ENCODE results near the gene LHFPL3. TPM values are rescaled to one million over a fixed set of nuclear protein-coding genes. Genes with fewer than 3 reads are reported as not detected.

LHFPL3 gene
- total RNA-seq, 1 donor from 2014 or later, result not detected

DNA sequence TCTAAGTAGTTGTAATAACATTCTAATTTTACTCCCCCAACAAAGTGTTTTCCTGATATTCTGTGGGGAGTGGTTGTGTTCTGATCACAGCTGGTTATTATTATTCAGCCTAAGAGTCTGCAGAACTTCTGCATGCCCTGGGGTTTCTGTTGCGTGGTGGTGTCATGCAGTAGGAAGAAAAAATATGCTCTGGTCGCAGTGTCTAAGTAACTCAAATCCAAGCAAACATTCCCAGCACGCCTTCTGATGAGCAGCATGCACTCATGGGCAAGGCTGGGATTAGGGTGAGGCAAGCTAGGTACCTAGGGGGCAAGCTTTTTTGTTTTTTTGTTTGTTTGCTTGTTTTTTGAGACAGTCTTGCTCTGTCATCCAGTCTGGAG lies 572.8 kb downstream of the LHFPL3 start:
- Histone ChIP-seq H3K36me3 (ENCODE audit: control insufficient read depth, insufficient read depth, low read length) (no peaks in the 10 kb centered on the region), H3K27me3 (ENCODE audit: control insufficient read depth, insufficient read depth, low read length) (no peaks in the 10 kb centered on the region), H3K4me3 (ENCODE audit: low read depth, low read length) (no peak overlapping the region)
- DNase-seq (ENCODE audit: low read depth) (no peak), FAIRE-seq (no peak)
- TF ChIP-seq, protein P1, sequence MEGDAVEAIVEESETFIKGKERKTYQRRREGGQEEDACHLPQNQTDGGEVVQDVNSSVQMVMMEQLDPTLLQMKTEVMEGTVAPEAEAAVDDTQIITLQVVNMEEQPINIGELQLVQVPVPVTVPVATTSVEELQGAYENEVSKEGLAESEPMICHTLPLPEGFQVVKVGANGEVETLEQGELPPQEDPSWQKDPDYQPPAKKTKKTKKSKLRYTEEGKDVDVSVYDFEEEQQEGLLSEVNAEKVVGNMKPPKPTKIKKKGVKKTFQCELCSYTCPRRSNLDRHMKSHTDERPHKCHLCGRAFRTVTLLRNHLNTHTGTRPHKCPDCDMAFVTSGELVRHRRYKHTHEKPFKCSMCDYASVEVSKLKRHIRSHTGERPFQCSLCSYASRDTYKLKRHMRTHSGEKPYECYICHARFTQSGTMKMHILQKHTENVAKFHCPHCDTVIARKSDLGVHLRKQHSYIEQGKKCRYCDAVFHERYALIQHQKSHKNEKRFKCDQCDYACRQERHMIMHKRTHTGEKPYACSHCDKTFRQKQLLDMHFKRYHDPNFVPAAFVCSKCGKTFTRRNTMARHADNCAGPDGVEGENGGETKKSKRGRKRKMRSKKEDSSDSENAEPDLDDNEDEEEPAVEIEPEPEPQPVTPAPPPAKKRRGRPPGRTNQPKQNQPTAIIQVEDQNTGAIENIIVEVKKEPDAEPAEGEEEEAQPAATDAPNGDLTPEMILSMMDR (IDR thresholded peaks at IDR 0.05; ENCODE audit: insufficient read depth, low read length, severe bottlenecking), result no peak

DNA sequence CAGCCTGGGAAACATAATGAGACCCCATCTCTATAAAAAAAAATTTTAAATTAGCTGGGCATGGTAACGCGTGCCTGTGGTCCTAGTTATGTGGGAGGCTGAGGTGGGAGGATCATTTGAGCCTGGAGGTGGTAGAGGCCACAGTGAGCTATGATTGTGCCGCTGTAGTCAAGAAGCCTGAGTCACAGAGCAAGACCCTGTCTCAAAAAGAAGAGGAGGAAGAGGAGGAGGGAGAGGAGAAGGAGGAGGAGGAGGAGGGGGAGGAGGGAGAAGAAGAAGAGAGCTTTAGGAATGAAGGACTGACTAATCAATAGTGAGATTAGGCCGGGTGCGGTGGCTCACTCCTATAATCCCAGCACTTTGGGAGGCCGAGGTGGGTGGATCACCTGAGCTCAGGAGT lies 573.8 kb downstream of the LHFPL3 start:
- Histone ChIP-seq H3K36me3 (ENCODE audit: control insufficient read depth, insufficient read depth, low read length) (no peaks in the 10 kb centered on the region), H3K4me3 (ENCODE audit: low read depth, low read length) (no peak overlapping the region), H3K27me3 (ENCODE audit: control insufficient read depth, insufficient read depth, low read length) (no peaks in the 10 kb centered on the region)
- FAIRE-seq (no peak), DNase-seq (ENCODE audit: low read depth) (no peak)
- TF ChIP-seq, protein P1 (IDR thresholded peaks at IDR 0.05; ENCODE audit: insufficient read depth, low read length, severe bottlenecking), result no peak

- Histone ChIP-seq H3K4me3 (ENCODE audit: low read depth, low read length) (no peak overlapping the region), H3K36me3 (ENCODE audit: control insufficient read depth, insufficient read depth, low read length) (no peaks in the 10 kb centered on the region), H3K27me3 (ENCODE audit: control insufficient read depth, insufficient read depth, low read length) (no peaks in the 10 kb centered on the region)
- TF ChIP-seq, protein P1 (IDR thresholded peaks at IDR 0.05; ENCODE audit: insufficient read depth, low read length, severe bottlenecking), result no peak
- peak; percentile 30 for DNase-seq (ENCODE audit: low read depth)
- no peak for FAIRE-seq
Observed at GRCh38 chr7:104903044-104903443, 574.6 kb downstream of the LHFPL3 start.

DNA sequence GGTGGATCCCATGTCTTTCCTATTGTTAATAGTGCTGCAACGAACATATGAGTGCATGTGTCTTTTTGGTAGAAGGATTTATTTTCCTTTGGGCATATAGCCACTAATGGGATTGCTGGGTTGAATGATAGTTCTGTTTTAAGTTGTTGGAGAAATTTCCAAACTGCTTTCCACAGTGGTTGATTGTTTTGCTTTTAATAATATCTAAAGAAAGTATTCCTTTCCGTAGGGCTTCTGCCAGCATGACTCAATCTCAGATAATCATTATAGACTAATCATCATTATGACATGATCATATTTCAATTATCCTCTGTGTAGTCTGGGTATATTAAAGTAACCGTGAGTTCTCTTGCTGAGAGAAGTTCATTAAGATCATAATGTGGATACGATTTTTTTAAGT lies 575.4 kb downstream of the LHFPL3 start:
- H3K27me3 ChIP-seq (ENCODE audit: control insufficient read depth, insufficient read depth, low read length), result no peaks in the 10 kb centered on the region
- TF ChIP-seq, protein P1 (IDR thresholded peaks at IDR 0.05; ENCODE audit: insufficient read depth, low read length, severe bottlenecking), result no peak
- DNase-seq (ENCODE audit: low read depth), result no peak
- no peak overlapping the region for H3K4me3 ChIP-seq (ENCODE audit: low read depth, low read length)
- H3K36me3 ChIP-seq (ENCODE audit: control insufficient read depth, insufficient read depth, low read length), result no peaks in the 10 kb centered on the region
- no peak for FAIRE-seq

DNA sequence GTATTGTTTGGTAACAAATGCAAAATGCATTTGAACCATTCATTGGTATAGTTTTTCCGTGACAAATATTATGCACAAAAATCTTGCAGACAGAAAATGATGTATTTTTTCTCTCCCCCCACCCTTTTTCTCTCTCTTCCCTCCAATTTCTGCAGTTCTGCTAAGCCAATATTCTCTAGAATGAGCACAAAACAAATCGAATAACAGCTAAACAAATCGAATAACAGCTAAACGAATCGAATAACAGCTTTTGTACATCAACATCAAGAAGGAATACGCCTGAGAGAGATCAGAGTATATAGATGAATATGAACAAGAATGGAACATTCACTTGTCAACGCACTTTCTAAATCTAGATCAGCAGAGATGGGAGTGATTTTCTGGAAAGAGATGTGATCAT lies 577.6 kb downstream of the LHFPL3 start:
- TF ChIP-seq, protein P1 (IDR thresholded peaks at IDR 0.05; ENCODE audit: insufficient read depth, low read length, severe bottlenecking), result no peak

DNA sequence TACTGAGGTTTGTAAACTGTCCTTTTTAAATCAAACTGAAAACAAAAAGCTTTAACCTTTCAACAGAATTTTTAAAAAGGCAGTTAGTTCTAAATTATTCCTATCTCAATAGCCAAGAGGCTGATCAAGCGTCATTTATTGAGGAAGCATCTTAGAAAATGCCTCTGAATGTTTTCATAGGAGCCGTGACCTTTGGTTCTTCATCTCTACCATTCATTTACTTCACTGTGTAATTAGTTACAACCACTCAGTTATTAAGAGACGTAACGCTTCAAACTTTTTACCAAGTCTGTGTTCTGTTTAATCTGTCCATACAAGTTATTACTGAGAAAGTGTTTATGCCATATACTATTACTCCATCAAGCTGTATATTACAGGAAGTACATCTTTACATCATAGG lies 578.2 kb downstream of the LHFPL3 start:
- Histone ChIP-seq H3K36me3 (ENCODE audit: control insufficient read depth, insufficient read depth, low read length) (no peaks in the 10 kb centered on the region), H3K27me3 (ENCODE audit: control insufficient read depth, insufficient read depth, low read length) (peaks cover 1% of the 10 kb centered on the region), H3K4me3 (ENCODE audit: low read depth, low read length) (no peak overlapping the region)
- DNase-seq (ENCODE audit: low read depth) (no peak), FAIRE-seq (no peak)
- TF ChIP-seq, protein P1 (IDR thresholded peaks at IDR 0.05; ENCODE audit: insufficient read depth, low read length, severe bottlenecking), result no peak

More for the DNA sequence above, 577.6 kb downstream of the LHFPL3 start:
- no peak overlapping the region for H3K4me3 ChIP-seq (ENCODE audit: low read depth, low read length)
- FAIRE-seq (no peak), DNase-seq (ENCODE audit: low read depth) (no peak)
- no peaks in the 10 kb centered on the region for H3K36me3 ChIP-seq (ENCODE audit: control insufficient read depth, insufficient read depth, low read length)
- H3K27me3 ChIP-seq (ENCODE audit: control insufficient read depth, insufficient read depth, low read length), result peaks cover 1% of the 10 kb centered on the region

Data from bronchial epithelial cell (primary cell).